HG03066 (cell line): ENCODE data around the gene CHRND.

Experiments
- ATAC-seq: cut with Tn5 transposase; IDR thresholded peaks from one replicate; pipeline ENCODE4 v1.9.1; 2021; ENCODE audit warnings: low read depth; ENCODE audit not compliant: unreplicated experiment

CHRND gene

GRCh38 chr2:232525791-232526371 lies at the start of gene CHRND:
Gene CHRND, plus strand, starts transcription at chr2:232526160. Its CDS starts 56 bp downstream, at chr2:232526216.
- ATAC-seq: no peak

DNA sequence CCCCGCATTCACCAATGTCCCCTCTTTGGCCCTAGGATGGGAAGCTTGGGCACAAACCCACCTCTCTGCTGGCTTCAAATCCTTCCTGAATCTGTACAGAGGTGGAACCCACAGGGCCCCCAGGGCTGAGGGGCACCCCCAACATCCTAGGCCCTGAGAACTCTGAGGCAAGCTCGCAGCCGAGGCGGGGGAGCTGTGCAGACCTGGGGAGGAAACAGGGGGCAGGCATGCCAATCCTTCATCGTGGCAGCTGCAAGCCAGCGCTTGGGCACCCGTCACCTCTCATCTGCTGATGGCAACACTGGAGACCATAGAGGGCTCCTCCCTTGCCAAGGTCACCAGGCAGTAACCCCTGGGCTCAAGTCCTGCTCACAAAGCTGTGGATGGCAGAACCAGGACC lies 49.2 kb upstream of the CHRND start:
- ATAC-seq: no peak

GRCh38 chr2:232477751-232478510 lies 48.0 kb upstream of the CHRND start:
- no peak for ATAC-seq

GRCh38 chr2:232478571-232479340 lies 47.2 kb upstream of the CHRND start:
- ATAC-seq: no peak

DNA sequence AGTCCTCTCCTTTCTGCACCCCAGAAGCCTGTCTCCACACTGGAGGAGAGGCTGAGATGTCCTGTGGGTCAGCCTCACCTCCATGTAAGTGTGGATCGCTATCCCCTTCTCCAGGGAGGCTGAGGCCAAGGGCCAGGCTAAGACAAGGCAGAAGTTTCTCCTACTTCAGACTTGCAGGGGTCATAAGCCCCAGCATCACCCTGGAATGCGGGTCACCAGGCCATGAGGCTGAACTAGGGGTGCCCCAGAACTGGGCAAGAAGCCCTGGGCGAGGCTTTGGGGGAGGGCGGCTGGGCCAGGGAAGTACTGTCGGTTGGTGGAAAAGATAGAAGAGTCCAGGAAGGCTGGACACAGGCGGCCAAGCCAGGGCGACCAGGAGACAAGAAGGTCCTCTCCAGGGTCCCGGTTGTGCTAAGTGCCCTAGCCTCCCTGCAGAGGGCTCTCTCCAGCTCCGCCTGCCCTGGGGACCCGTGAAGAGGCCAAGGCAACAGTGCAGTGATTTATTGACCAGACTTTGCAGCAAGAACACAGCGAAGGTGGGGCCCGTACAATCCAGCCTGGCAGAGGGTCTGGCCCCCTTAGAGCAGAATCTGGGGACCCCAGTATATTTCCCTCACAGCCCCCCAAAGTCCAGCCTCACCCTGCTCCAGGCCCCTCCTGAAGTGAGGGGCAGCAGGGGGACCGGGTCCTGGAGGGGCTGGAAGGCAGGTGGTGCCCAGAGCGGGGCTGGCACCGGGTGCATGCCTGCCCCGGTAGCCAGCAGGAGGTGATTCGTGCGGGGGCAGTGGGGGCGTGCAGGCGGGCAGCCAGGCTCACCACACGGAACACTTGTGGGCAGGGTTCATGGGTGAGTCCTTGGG lies 46.4 kb upstream of the CHRND start:
- no peak for ATAC-seq

DNA sequence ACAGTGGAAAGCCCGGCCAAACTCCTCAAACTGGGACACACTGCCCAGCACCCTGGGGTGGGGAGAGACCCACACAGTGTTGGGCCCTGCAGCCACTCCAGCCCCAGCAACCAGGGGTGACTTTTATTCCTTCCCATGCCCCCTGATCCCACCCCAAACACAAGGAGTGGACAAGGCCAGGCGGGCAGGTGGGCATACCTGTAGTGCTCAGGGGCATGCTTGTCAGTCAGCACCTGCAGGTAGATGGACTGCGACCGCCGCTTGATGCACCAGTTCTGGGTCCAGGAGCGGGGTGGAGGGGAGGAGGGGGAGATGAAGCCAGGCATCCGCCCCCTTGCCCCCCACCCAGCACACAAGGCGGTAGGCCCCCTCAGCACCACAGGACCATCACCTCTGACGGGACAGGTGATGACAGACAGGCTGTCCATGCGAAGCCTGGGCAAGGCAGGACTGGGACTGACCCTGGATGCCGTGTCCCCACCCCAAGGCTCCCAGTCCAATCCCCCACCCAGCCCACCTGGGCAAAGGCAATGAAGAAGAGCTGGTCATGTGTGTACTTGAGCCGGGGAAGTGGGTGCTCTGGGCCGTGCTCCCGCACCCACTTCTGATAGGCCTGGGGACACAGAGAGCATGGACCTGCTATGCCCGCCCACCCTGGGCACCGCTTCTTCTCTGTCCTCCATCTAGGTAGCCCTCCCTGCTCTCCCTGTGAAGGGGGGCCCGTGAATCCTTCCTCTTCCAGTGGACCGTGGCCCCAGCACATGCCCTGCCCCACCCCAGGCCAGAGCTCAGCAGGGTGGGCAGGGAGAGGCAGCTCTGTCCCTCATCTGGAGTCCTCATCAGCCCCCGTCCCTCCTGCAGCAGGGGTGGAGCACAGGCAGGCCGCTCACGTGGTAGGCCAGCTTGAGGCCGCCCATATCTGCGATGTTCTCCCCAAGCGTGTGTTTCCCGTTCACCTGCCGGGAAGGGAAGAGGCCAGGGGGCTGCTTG lies 45.5 kb upstream of the CHRND start:
- ATAC-seq: no peak

DNA sequence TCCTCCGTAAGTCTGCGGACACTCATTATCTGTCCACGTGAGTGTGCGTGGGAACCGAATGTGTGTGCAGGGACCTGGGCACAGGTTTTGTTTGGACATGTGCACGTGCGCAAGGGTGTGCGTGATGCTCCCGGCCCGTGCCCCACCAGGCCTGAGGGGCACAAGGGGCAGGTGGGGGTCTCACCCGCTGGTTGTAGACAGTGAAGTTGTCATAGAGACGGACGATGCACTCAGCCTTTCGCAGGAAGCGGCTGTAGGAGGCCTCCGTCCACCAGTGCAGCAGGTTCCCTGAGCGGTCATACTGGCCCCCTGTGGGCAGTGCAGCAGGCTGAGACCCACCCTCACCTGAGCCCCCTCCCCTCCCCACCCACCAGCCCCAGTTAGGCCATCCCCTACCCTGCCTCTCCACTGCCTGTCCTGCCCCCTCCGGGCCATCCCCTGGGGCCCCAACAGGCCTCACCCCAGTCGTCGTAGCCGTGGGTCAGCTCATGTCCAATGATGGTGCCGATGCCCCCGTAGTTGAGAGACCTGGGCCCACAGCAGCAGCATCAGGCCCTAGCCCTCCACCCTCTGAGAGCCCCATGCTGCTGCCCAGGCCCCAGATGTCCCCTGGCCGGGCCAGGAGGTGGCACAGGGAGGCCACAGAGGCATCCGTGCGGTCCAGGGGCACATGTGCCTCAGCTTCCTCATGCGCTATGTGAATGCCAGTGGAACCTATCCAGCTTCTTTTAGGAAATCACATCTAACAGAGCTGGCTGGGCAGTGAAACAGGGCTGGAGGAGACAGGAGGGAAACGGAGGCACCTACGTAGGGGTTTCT lies 44.4 kb upstream of the CHRND start:
- no peak for ATAC-seq

DNA sequence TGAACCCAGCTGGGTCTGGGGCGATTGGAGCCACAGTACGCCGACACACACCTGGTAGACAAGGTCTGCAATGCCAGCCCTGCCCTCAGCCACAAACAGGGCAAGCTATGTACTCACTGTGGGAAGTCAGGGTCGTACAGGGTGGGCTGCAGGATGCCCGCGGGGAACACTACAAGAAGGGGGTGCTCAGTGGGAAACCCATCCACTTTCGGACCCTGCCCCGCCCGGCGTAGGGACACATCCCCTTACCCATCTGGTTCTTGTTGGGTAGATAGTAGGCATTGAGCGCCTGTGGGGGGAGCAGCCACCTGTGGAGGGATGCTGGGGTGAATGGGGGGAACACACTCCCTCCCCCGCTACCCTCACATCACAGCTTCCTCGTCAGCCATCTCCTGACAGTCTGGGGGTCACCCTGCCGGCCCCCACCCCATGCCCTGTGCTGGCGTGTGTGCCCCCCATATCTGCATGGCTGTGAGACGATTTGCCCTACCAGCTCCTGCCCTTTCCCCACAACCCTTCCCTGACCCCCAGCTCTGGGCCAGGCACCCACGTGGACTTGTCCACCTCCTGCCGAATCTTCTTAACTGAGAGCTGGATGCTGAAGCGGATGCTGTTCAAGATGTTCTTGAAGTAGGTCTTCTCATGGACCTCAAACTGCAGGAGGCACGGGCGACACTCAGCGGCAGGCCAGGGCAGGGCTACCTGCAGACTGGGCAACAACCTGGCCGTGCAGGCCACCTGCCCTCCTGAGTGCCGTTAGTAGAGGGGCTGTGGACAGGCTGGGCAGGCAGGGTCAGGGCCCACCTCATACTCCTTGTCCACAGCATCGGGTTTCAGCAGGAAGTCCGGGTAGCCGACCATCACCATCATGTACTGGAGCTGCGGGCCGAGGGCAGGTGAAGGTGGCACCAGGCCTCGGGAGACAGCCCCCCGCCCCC lies 43.4 kb upstream of the CHRND start:
- no peak for ATAC-seq

DNA sequence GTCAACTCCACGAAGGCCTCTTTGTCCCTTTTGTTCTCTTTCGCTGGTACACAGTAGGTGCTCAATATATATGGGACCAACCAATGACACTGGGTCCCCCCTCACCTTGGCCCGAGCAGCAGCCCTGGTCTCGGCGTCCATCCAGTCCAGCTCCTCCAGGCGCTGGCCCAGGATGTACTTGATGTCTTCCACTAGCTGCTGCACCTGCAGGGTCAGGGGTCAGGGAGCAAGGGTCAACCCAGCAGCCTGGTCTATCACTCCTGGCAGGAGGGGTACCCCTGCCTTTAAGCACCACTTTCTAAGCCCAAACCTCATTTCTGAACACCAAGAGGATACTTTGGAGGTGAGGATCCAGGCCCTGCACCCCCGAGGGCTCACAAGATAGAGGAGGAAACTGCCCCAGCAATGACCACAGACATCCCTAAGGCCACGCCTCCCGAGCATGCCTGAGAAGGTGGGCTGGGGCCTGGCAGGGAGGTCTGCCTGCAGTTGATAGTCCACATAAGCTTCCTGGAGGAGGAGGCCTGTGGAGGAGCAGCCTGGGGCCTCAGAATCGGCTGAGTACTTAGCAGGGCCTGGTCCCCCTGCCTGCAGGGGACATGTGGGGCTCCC lies 42.5 kb upstream of the CHRND start:
- no peak for ATAC-seq

- no peak for ATAC-seq
Observed at GRCh38 chr2:232483923-232484627, 41.9 kb upstream of the CHRND start.

- ATAC-seq: no peak
Observed at GRCh38 chr2:232484628-232485347, 41.2 kb upstream of the CHRND start.

DNA sequence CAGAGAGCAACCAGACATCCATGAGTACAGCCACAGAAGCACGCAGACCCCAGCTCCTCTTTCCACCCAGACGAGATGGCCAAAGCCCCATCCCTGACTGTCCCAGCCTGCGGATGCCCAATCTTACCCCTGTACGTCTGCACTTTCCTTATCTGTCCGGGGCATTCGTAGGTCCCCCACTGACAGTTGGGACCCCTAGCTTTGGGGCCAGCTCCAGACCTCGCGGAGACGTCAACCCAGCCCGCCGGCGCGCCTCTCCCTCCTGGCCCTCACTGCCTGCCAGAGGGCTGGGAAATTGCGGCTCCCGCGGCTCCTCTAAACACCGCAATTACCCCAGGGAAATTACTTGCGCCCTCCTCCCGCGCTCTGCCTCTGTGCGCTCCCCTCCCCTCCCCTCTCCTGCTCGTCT lies 40.6 kb upstream of the CHRND start:
- ATAC-seq: no peak

DNA sequence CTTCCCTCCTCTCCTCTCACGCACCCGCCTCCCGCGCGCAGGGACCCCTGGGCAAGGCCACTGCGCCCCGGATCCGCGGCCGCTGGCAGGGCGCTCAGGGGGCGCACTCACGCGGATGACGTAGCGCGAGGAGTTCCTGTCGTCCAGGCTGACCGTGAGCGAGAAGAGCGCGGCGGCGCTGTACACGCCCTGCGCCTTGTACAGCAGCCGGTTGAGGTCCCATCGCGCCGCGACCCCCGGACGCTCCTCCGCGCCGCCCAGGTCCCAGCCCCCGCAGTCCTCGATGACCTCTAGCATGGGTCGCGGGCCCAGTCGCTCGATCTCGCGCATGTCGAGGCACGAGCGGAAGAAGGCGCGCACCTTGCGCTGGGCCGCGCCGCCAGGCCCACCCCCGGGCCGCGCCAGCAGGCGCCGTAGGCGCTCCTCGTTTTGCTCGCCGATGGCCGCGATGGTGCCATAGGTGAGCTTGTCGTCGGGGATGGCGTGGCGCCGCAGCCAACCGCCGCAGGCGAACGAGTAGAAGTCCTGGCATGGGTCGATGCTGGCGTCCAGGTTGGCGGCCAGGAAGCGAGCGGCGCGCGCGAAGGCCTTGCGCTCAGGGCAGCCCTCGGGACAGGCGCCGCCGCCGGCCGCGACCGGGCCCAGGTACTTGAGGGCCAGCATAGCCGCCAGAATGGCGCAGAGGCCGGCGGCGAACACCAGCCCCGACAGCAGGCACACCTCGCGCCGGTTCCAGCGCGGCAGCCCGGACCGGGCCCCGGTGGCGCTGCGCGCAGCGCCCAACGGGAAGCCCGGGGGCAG lies 40.0 kb upstream of the CHRND start:
- ATAC-seq: no peak

GRCh38 chr2:232486558-232487384 lies 39.2 kb upstream of the CHRND start:
- no peak for ATAC-seq
